B cell (primary cell): ENCODE data around the gene CCDC54.

ENCODE experiments used
- EZH2 ChIP-seq: IDR thresholded peaks from 2 replicates; pipeline ENCODE4 v1.6.1; 2012; ENCODE audit warnings: borderline replicate concordance, low read depth, mild to moderate bottlenecking, moderate library complexity, low read length; ENCODE audit not compliant: insufficient read depth, poor library complexity, severe bottlenecking
- TF ChIP-seq, protein P1 (sequence below): fragments of 200-600 bp; IDR thresholded peaks from one replicate; pipeline ENCODE4 v1.8.0; 2022; ENCODE audit warnings: antibody characterized with exemption, mild to moderate bottlenecking

DNA sequence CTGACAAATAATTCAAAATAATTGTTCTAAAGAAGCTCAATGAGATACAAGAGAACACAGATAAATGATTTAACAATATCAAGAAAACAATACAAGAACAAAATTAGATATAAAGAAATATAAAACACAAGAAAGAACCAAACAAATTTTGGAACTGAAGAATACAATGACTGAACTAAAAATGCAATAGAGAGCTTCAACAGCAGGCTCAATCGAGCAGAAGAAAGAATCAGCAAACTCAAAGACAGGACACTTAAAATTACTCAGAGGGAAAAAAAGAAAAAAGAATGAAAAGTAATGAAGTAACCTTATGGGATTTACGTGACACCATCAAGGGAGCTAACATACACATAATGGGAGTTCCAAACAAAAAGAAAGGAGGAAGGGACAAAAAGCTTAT, 32.1 kb downstream of the CCDC54 start:
- TF ChIP-seq, protein P1, sequence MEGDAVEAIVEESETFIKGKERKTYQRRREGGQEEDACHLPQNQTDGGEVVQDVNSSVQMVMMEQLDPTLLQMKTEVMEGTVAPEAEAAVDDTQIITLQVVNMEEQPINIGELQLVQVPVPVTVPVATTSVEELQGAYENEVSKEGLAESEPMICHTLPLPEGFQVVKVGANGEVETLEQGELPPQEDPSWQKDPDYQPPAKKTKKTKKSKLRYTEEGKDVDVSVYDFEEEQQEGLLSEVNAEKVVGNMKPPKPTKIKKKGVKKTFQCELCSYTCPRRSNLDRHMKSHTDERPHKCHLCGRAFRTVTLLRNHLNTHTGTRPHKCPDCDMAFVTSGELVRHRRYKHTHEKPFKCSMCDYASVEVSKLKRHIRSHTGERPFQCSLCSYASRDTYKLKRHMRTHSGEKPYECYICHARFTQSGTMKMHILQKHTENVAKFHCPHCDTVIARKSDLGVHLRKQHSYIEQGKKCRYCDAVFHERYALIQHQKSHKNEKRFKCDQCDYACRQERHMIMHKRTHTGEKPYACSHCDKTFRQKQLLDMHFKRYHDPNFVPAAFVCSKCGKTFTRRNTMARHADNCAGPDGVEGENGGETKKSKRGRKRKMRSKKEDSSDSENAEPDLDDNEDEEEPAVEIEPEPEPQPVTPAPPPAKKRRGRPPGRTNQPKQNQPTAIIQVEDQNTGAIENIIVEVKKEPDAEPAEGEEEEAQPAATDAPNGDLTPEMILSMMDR: no peak
- TF ChIP-seq EZH2: no peak
